PFSK-1 (cell line): ENCODE measurements around the gene ECEL1.

ENCODE experiments used
- FOXP2 ChIP-seq: optimal IDR thresholded peaks from 2 replicates; pipeline ENCODE3; 2011; ENCODE audit warnings: borderline replicate concordance, control low read depth, inconsistent platforms; ENCODE audit not compliant: insufficient read depth; ENCODE audit errors: extremely low read length, extremely low read depth
- POLR2AphosphoS5 ChIP-seq: IDR thresholded peaks from 2 replicates; pipeline ENCODE4 v1.6.1; 2012; ENCODE audit warnings: low read depth, mild to moderate bottlenecking, control low read depth, low read length, moderate library complexity
- SIN3A ChIP-seq: IDR thresholded peaks from 2 replicates; pipeline ENCODE4 v1.6.1; 2012; ENCODE audit warnings: mild to moderate bottlenecking, low read length, moderate library complexity, borderline replicate concordance; ENCODE audit not compliant: insufficient read depth
- TAF1 ChIP-seq: IDR thresholded peaks from 2 replicates; pipeline ENCODE4 v1.6.1; 2012; ENCODE audit warnings: low read length, control low read depth, borderline replicate concordance; ENCODE audit not compliant: insufficient read depth
- TF ChIP-seq, protein P1 (sequence below), 2 experiments: IDR thresholded peaks; 2 replicates each; pipeline versions ENCODE4 v1.6.1 to v1.8.0; 2011 to 2012; ENCODE audit warnings: low read depth in 2 of 2, low read length in 2 of 2, control low read depth in 1 of 2, inconsistent platforms in 1 of 2, mild to moderate bottlenecking in 1 of 2, moderate library complexity in 1 of 2; ENCODE audit not compliant: insufficient read depth in 1 of 2

DNA sequence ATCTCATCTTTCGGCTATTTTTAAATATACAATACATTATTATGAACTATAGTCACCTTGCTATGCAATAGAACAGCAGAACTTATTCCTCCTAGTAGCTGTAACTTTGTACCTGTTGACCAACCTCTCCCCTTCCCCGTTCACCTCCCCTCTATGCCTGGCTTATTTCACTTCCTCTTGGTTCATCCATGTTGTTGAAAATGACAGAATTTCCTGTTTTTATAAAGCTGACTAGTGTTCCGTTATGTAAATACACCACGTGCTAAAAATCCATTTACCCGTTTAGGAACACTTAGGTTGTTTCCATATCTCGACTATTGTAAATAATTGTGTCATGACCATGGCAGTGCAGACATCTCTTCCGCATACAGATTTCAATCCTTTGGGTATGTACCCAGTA is 21.4 kb downstream of the ECEL1 start:
- TF ChIP-seq TAF1 (no peak), SIN3A (no peak), FOXP2 (no peak), POLR2AphosphoS5 (no peak)
- TF ChIP-seq, protein P1, sequence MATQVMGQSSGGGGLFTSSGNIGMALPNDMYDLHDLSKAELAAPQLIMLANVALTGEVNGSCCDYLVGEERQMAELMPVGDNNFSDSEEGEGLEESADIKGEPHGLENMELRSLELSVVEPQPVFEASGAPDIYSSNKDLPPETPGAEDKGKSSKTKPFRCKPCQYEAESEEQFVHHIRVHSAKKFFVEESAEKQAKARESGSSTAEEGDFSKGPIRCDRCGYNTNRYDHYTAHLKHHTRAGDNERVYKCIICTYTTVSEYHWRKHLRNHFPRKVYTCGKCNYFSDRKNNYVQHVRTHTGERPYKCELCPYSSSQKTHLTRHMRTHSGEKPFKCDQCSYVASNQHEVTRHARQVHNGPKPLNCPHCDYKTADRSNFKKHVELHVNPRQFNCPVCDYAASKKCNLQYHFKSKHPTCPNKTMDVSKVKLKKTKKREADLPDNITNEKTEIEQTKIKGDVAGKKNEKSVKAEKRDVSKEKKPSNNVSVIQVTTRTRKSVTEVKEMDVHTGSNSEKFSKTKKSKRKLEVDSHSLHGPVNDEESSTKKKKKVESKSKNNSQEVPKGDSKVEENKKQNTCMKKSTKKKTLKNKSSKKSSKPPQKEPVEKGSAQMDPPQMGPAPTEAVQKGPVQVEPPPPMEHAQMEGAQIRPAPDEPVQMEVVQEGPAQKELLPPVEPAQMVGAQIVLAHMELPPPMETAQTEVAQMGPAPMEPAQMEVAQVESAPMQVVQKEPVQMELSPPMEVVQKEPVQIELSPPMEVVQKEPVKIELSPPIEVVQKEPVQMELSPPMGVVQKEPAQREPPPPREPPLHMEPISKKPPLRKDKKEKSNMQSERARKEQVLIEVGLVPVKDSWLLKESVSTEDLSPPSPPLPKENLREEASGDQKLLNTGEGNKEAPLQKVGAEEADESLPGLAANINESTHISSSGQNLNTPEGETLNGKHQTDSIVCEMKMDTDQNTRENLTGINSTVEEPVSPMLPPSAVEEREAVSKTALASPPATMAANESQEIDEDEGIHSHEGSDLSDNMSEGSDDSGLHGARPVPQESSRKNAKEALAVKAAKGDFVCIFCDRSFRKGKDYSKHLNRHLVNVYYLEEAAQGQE (IDR thresholded peaks at IDR 0.05; ENCODE audit: insufficient read depth in 1 of 2, low read depth in 2 of 2, low read length in 2 of 2): no peak
